NCI-H2081 (cell line): ENCODE results near the gene NBL1.

ENCODE experiments used
- DNase-seq, 2 experiments: peaks; one replicate each; lab custom pipeline; 2025; lab: John Stamatoyannopoulos, UW

The NBL1 gene

GRCh38 chr1:19670787-19671186 is 26.7 kb downstream of the NBL1 start:
- DNase-seq, result no peak

- no peak for DNase-seq
Measured at GRCh38 chr1:19672237-19672636, 28.1 kb downstream of the NBL1 start.

- no peak for DNase-seq
Measured at GRCh38 chr1:19675797-19676196, 31.7 kb downstream of the NBL1 start.

GRCh38 chr1:19676438-19676922 is 32.4 kb downstream of the NBL1 start:
- DNase-seq, result no peak

- DNase-seq, result no peak
Measured at GRCh38 chr1:19678493-19678892, 34.4 kb downstream of the NBL1 start.

GRCh38 chr1:19678931-19679453 is 34.9 kb downstream of the NBL1 start:
- DNase-seq, result no peak

GRCh38 chr1:19679691-19680090 is 35.6 kb downstream of the NBL1 start:
- no peak for DNase-seq

GRCh38 chr1:19680644-19681043 is 36.5 kb downstream of the NBL1 start:
- no peak for DNase-seq

- DNase-seq, result no peak
Measured at GRCh38 chr1:19682257-19682656, 38.1 kb downstream of the NBL1 start.

- DNase-seq, result no peak
Measured at GRCh38 chr1:19682901-19683300, 38.8 kb downstream of the NBL1 start.

- DNase-seq, result no peak
Measured at GRCh38 chr1:19683351-19683750, 39.2 kb downstream of the NBL1 start.

- DNase-seq, result no peak
Measured at GRCh38 chr1:19684677-19685076, 40.6 kb downstream of the NBL1 start.

- DNase-seq, result no peak
Measured at GRCh38 chr1:19685994-19686393, 41.9 kb downstream of the NBL1 start.

GRCh38 chr1:19687414-19687813 is 43.3 kb downstream of the NBL1 start:
- no peak for DNase-seq

GRCh38 chr1:19688041-19688842 is 44.1 kb downstream of the NBL1 start:
- DNase-seq, result no peak

GRCh38 chr1:19689085-19689757 is 45.1 kb downstream of the NBL1 start:
- no peak for DNase-seq

GRCh38 chr1:19689856-19690255 is 45.7 kb downstream of the NBL1 start:
- no peak for DNase-seq

- DNase-seq, result no peak
Measured at GRCh38 chr1:19690342-19690741, 46.2 kb downstream of the NBL1 start.

- DNase-seq, result no peak
Measured at GRCh38 chr1:19694298-19694697, 50.2 kb downstream of the NBL1 start.

GRCh38 chr1:19695772-19696171 is 51.7 kb downstream of the NBL1 start:
- no peak for DNase-seq

- no peak for DNase-seq
Measured at GRCh38 chr1:19696820-19697219, 52.7 kb downstream of the NBL1 start.

GRCh38 chr1:19698181-19698580 is 54.1 kb downstream of the NBL1 start:
- DNase-seq, result no peak

- DNase-seq, result no peak
Measured at GRCh38 chr1:19700079-19700777, 56.1 kb downstream of the NBL1 start.
